PFSK-1 (cell line): Measurements from ENCODE around the gene HCN2.

Source experiments
- POLR2AphosphoS5 ChIP-seq: IDR thresholded peaks from 2 replicates; pipeline ENCODE4 v1.6.1; 2012; ENCODE audit warnings: low read depth, mild to moderate bottlenecking, control low read depth, low read length, moderate library complexity
- TAF1 ChIP-seq: IDR thresholded peaks from 2 replicates; pipeline ENCODE4 v1.6.1; 2012; ENCODE audit warnings: low read length, control low read depth, borderline replicate concordance; ENCODE audit not compliant: insufficient read depth
- TF ChIP-seq, protein P1 (sequence below), 2 experiments: IDR thresholded peaks; 2 replicates each; pipeline versions ENCODE4 v1.6.1 to v1.8.0; 2011 to 2012; ENCODE audit warnings: low read depth in 2 of 2, low read length in 2 of 2, control low read depth in 1 of 2, inconsistent platforms in 1 of 2, mild to moderate bottlenecking in 1 of 2, moderate library complexity in 1 of 2; ENCODE audit not compliant: insufficient read depth in 1 of 2

DNA sequence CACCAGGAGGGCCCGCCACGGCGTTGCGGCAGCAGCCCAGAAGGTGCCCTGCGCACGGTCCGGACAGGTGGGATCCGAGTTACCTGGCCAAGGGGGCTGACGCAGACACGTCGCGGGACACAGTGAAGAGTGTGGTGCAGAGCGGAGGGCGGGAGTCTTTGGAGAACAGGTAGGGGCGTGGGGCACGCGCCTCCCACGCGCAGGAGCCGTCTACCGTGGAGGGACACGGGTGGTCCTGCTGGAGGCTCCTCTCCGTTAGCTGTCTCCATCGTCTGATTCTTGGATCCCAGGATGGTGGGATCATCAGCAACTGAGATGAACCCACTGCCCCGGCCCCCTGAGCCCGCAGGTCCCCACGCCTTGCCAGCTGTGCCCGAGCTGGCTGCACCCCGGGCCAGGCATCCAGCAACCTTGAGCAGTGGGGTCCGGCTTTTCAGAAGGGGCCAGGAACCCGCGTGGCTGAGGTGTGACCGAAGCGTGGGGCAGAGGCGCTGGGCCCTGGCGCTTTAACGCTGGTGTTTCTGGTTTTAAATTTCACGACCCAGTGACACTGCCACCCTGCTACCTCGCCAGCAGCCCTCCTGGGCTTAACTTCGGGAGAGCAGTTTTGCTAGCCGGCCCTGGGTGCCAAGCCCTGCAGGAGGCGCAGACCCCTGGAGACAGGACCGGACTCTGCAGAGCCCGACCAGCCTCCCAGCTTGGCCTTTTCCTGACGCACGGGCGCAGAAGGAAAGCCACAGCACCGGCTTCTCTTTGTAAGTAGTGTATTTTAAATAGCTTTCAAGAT is 57.3 kb downstream of the HCN2 start:
- TF ChIP-seq, protein P1, sequence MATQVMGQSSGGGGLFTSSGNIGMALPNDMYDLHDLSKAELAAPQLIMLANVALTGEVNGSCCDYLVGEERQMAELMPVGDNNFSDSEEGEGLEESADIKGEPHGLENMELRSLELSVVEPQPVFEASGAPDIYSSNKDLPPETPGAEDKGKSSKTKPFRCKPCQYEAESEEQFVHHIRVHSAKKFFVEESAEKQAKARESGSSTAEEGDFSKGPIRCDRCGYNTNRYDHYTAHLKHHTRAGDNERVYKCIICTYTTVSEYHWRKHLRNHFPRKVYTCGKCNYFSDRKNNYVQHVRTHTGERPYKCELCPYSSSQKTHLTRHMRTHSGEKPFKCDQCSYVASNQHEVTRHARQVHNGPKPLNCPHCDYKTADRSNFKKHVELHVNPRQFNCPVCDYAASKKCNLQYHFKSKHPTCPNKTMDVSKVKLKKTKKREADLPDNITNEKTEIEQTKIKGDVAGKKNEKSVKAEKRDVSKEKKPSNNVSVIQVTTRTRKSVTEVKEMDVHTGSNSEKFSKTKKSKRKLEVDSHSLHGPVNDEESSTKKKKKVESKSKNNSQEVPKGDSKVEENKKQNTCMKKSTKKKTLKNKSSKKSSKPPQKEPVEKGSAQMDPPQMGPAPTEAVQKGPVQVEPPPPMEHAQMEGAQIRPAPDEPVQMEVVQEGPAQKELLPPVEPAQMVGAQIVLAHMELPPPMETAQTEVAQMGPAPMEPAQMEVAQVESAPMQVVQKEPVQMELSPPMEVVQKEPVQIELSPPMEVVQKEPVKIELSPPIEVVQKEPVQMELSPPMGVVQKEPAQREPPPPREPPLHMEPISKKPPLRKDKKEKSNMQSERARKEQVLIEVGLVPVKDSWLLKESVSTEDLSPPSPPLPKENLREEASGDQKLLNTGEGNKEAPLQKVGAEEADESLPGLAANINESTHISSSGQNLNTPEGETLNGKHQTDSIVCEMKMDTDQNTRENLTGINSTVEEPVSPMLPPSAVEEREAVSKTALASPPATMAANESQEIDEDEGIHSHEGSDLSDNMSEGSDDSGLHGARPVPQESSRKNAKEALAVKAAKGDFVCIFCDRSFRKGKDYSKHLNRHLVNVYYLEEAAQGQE (IDR thresholded peaks at IDR 0.05; ENCODE audit: insufficient read depth in 1 of 2, low read depth in 2 of 2, low read length in 2 of 2): no peak
- no peak; the same call in 1 of the 2 replicates for TF ChIP-seq POLR2AphosphoS5
- no peak for TF ChIP-seq TAF1
